Bronchial epithelial cell (primary cell): ENCODE measurements around the gene DEPDC5. TPM values are rescaled to one million over a fixed set of nuclear protein-coding genes. Genes with fewer than 3 reads are reported as not detected.
"Not testable (repeated sequence)": the region's sequence is repeated elsewhere in the genome, so short reads cannot be mapped to it uniquely, and the experiment has no call there.

Experiments used
- DNase-seq: peaks from one replicate; pipeline ENCODE4 v3.0.0-alpha.2; 2010; ENCODE audit warnings: low read depth
- FAIRE-seq: peaks from 2 replicates; lab custom pipeline; 2011; peaks lifted over from hg19 to GRCh38; lab: Jason Lieb, UNC
- H3K27me3 ChIP-seq: 2 replicates; pipeline ENCODE4 v1.5.1; 2011; ENCODE audit warnings: low read length; ENCODE audit not compliant: control insufficient read depth, insufficient read depth
- H3K36me3 ChIP-seq: 2 replicates; pipeline ENCODE4 v1.5.1; 2011; ENCODE audit warnings: low read length; ENCODE audit not compliant: control insufficient read depth, insufficient read depth
- H3K4me3 ChIP-seq: 2 replicates; pipeline ENCODE4 v1.5.1; 2011; ENCODE audit warnings: mild to moderate bottlenecking, low read depth, low read length, control low read depth
- CTCF ChIP-seq: IDR thresholded peaks from 2 replicates; pipeline ENCODE4 v1.5.1; 2011; ENCODE audit warnings: mild to moderate bottlenecking, moderate library complexity, low read length, control low read depth, inconsistent platforms; ENCODE audit not compliant: insufficient read depth, severe bottlenecking
- total RNA-seq: library from RNA; depleted of rRNA; stranded (reverse); fragments of >200 nt; gene quantifications from 2 replicates; pipeline ENCODE4 v1.2.1, GENCODE V29; 2014

The DEPDC5 gene
- total RNA-seq, 1 donor from 2014 or later, result 6.8 TPM

DNA sequence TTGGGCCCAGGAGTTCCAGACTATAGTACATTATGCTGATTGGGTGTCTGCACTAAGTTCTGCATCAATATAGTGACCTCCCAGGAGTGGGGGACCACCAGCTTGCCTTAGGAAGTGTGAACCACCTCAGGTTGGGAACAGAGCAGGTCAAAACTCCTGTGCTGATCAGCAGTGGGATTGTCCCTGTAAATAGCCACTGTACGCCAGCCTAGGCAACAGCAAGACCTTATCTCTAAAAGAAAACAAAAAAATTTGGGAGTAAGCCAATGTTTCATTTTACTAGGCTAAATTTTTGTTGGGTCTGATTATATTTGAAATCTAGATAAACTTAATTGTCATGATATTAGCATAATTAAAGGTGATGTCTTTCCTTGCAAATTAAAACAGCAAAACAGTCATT lies 3.4 kb downstream of the DEPDC5 start:
- no peaks in the 10 kb centered on the region for H3K27me3 ChIP-seq
- no peak for TF ChIP-seq CTCF
- FAIRE-seq, result no peak
- no peak for DNase-seq
- H3K4me3 ChIP-seq, result no peak overlapping the region
- peaks cover 5% of the 10 kb centered on the region for H3K36me3 ChIP-seq

DNA sequence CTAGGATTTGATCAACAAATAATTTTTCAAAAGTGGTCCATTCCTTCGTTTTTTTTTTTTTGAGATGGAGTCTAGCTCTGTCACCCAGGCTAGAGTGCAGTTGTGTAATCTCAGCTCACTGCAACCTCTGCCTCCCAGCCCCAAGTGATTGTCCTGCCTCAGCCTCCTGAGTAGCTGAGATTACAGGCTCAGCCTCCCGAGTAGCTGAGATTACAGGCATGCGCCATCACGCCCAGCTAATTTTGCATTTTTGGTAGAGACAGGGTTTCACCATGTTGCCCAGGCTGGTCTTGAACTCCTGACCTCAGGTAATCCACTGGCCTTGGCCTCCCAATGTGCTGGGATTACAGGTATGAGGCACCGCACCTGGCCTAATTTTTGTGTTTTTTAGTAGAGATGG lies 5.0 kb downstream of the DEPDC5 start:
- not testable (repeated sequence) for H3K4me3 ChIP-seq, DNase-seq, FAIRE-seq, H3K36me3 ChIP-seq, H3K27me3 ChIP-seq

- TF ChIP-seq CTCF, result no peak
- no peak for FAIRE-seq
- DNase-seq, result no peak
- Histone ChIP-seq H3K4me3 (no peak overlapping the region), H3K36me3 (peaks cover 8% of the 10 kb centered on the region), H3K27me3 (no peaks in the 10 kb centered on the region)
Measured at GRCh38 chr22:31764785-31765184, 11.0 kb downstream of the DEPDC5 start.

GRCh38 chr22:31768422-31769059 lies 14.7 kb downstream of the DEPDC5 start:
- no peak for FAIRE-seq
- Histone ChIP-seq H3K27me3 (no peaks in the 10 kb centered on the region), H3K4me3 (no peak overlapping the region), H3K36me3 (peaks cover 13% of the 10 kb centered on the region)
- peak; percentile 31 for DNase-seq
- no peak for TF ChIP-seq CTCF

DNA sequence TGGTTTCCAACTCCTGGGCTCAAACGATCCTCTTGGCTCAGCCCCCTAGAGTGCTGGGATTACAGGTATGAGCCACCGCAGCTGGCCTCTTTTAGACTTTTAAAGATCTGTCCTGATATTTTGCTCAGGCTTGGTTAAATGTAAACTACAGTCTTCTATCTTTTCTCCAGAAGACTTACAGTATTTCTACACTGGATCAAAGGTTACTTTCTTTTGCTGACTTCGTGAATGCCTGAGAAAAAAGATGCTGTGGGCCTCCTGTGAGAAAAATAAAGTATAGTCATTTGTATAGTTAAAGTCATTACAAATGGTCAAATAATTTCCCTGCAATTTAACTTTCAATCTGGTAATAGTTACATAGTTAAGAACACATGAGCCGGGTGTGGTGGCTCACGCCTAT lies 19.6 kb downstream of the DEPDC5 start:
- TF ChIP-seq CTCF, result no peak
- DNase-seq (no peak), FAIRE-seq (no peak)
- H3K4me3 ChIP-seq, result no peak overlapping the region
- no peaks in the 10 kb centered on the region for H3K27me3 ChIP-seq
- peaks cover 8% of the 10 kb centered on the region for H3K36me3 ChIP-seq

GRCh38 chr22:31776231-31776630 lies 22.4 kb downstream of the DEPDC5 start:
- peak; percentile 29 for DNase-seq
- no peak for TF ChIP-seq CTCF
- no peak overlapping the region for H3K4me3 ChIP-seq
- FAIRE-seq, result no peak
- no peaks in the 10 kb centered on the region for H3K27me3 ChIP-seq
- peaks cover 13% of the 10 kb centered on the region for H3K36me3 ChIP-seq
